Neural progenitor cell (in vitro differentiated cells): ENCODE results near the gene MROH2A. TPM values are rescaled to one million over a fixed set of nuclear protein-coding genes. Genes with fewer than 3 reads are reported as not detected.
"Not testable (repeated sequence)": the region's sequence is repeated elsewhere in the genome, so short reads cannot be mapped to it uniquely, and the experiment has no call there.

Experiments used
- DNase-seq: peaks from one replicate; pipeline ENCODE4 v3.0.0-alpha.2; 2016; ENCODE audit warnings: low spot score
- H2AFZ ChIP-seq: fragments of 200-600 bp; sonication (generic); replicated peaks from 2 replicates; pipeline ENCODE4 v1.6.1; 2016; ENCODE audit warnings: antibody characterized with exemption
- H3F3A ChIP-seq: fragments of 200-600 bp; sonication (generic); 2 replicates; pipeline ENCODE4 v1.6.1; 2016; ENCODE audit warnings: antibody characterized with exemption, low read depth
- H3K27ac ChIP-seq: fragments of 200-600 bp; sonication (generic); 2 replicates; pipeline ENCODE4 v1.5.1; 2016; ENCODE audit warnings: mild to moderate bottlenecking
- H3K27me3 ChIP-seq: fragments of 200-600 bp; sonication (generic); 2 replicates; pipeline ENCODE4 v1.6.1; 2016; ENCODE audit warnings: mild to moderate bottlenecking, moderate library complexity
- H3K36me3 ChIP-seq: fragments of 200-600 bp; sonication (generic); 2 replicates; pipeline ENCODE4 v1.5.1; 2016
- H3K4me1 ChIP-seq: fragments of 200-600 bp; sonication (generic); 2 replicates; pipeline ENCODE4 v1.6.1; 2016; ENCODE audit warnings: mixed run types
- H3K4me2 ChIP-seq: fragments of 200-600 bp; sonication (generic); 2 replicates; pipeline ENCODE4 v1.6.1; 2016
- H3K4me3 ChIP-seq: fragments of 200-600 bp; sonication (generic); 2 replicates; pipeline ENCODE4 v1.5.1; 2016
- H3K79me2 ChIP-seq: fragments of 200-600 bp; sonication (generic); 2 replicates; pipeline ENCODE4 v1.6.1; 2016; ENCODE audit warnings: low read depth
- H3K9ac ChIP-seq: fragments of 200-600 bp; sonication (generic); 2 replicates; pipeline ENCODE4 v1.6.1; 2016
- H3K9me3 ChIP-seq: fragments of 200-600 bp; sonication (generic); 2 replicates; pipeline ENCODE4 v1.5.1; 2016; ENCODE audit warnings: low read depth
- H4K20me1 ChIP-seq: fragments of 200-600 bp; sonication (generic); 2 replicates; pipeline ENCODE4 v1.6.1; 2016; ENCODE audit warnings: low read depth
- H3K27ac Mint-ChIP-seq: 3 replicates; pipeline ENCODE4 v1.8.0; 2021; ENCODE audit warnings: mixed read lengths
- H3K27me3 Mint-ChIP-seq: 2 replicates; pipeline ENCODE4 v1.8.0; 2022; ENCODE audit warnings: low read depth, mild to moderate bottlenecking, inconsistent platforms, moderate library complexity, mixed read lengths; ENCODE audit not compliant: insufficient read depth
- H3K36me3 Mint-ChIP-seq: 3 replicates; pipeline ENCODE4 v1.8.0; 2021; ENCODE audit warnings: mixed read lengths
- H3K4me1 Mint-ChIP-seq: 3 replicates; pipeline ENCODE4 v1.8.0; 2021; ENCODE audit warnings: mixed read lengths
- H3K4me3 Mint-ChIP-seq: 3 replicates; pipeline ENCODE4 v1.8.0; 2021; ENCODE audit warnings: mild to moderate bottlenecking, moderate library complexity, mixed read lengths
- H3K9me3 Mint-ChIP-seq: 3 replicates; pipeline ENCODE4 v1.8.0; 2020; ENCODE audit warnings: mixed read lengths
- CTCF ChIP-seq: fragments of 200-600 bp; sonication (generic); IDR thresholded peaks from 2 replicates; pipeline ENCODE4 v1.5.1; 2017; ENCODE audit warnings: antibody characterized with exemption, mild to moderate bottlenecking
- EZH2 ChIP-seq: fragments of 200-600 bp; sonication (generic); IDR thresholded peaks from 2 replicates; pipeline ENCODE4 v1.6.1; 2017; ENCODE audit warnings: antibody characterized with exemption, mild to moderate bottlenecking, moderate library complexity
- EZH2phosphoT487 ChIP-seq: fragments of 200-600 bp; sonication (generic); IDR thresholded peaks from 2 replicates; pipeline ENCODE4 v1.6.1; 2017; ENCODE audit warnings: antibody characterized with exemption
- total RNA-seq: library from RNA; depleted of rRNA; stranded (reverse); fragments of >200 nt; gene quantifications from 2 replicates; pipeline ENCODE4 v1.2.3, GENCODE V29; 2015; ENCODE audit warnings: low replicate concordance

The MROH2A gene
- total RNA-seq, 1 donor from 2014 or later: not detected

GRCh38 chr2:233746475-233747282, 31.5 kb upstream of the MROH2A start:
- Histone ChIP-seq H4K20me1 (no peaks in the 10 kb centered on the region), H3K27ac (no peak overlapping the region), H3K27me3 (no peaks in the 10 kb centered on the region), H3K36me3 (no peaks in the 10 kb centered on the region), H3K9ac (no peak overlapping the region), H3K9me3 (no peaks in the 10 kb centered on the region), H3K4me3 (no peak overlapping the region), H3K4me1 (no peaks in the 10 kb centered on the region), H3F3A (no peaks in the 10 kb centered on the region), H3K79me2 (no peaks in the 10 kb centered on the region), H2AFZ (no peak overlapping the region), H3K4me2 (no peak overlapping the region)
- Mint-ChIP-seq H3K27me3 (peaks cover 4% of the 10 kb centered on the region), H3K4me3 (no peak overlapping the region), H3K9me3 (peaks cover 25% of the 10 kb centered on the region), H3K4me1 (peaks cover 5% of the 10 kb centered on the region), H3K36me3 (peaks cover 1% of the 10 kb centered on the region), H3K27ac (peak overlapping the region; percentile 94)
- TF ChIP-seq EZH2: no peak
- TF ChIP-seq CTCF: no peak
- TF ChIP-seq EZH2phosphoT487: no peak
- DNase-seq: no peak

GRCh38 chr2:233747283-233747544, 30.9 kb upstream of the MROH2A start:
- Histone ChIP-seq H4K20me1 (no peaks in the 10 kb centered on the region), H3K4me1 (no peaks in the 10 kb centered on the region), H3K27me3 (no peaks in the 10 kb centered on the region), H3K4me3 (no peak overlapping the region), H3F3A (no peaks in the 10 kb centered on the region), H3K27ac (no peak overlapping the region), H2AFZ (no peak overlapping the region), H3K9me3 (no peaks in the 10 kb centered on the region), H3K36me3 (no peaks in the 10 kb centered on the region), H3K9ac (no peak overlapping the region), H3K4me2 (no peak overlapping the region), H3K79me2 (no peaks in the 10 kb centered on the region)
- Mint-ChIP-seq H3K27ac (no peak overlapping the region), H3K36me3 (peaks cover 1% of the 10 kb centered on the region), H3K27me3 (peaks cover 4% of the 10 kb centered on the region), H3K4me1 (peaks cover 5% of the 10 kb centered on the region), H3K9me3 (peaks cover 28% of the 10 kb centered on the region), H3K4me3 (no peak overlapping the region)
- TF ChIP-seq EZH2phosphoT487: no peak
- no peak for TF ChIP-seq EZH2
- no peak for TF ChIP-seq CTCF
- DNase-seq: no peak

GRCh38 chr2:233750689-233751088, 27.4 kb upstream of the MROH2A start:
- not testable (repeated sequence) for H3K79me2 ChIP-seq, H3K27me3 ChIP-seq, H3K27ac Mint-ChIP-seq, H3K4me1 Mint-ChIP-seq, DNase-seq, H3K36me3 ChIP-seq, H3K27me3 Mint-ChIP-seq, H3K27ac ChIP-seq, H3K9me3 ChIP-seq, H3K4me2 ChIP-seq, H4K20me1 ChIP-seq, H3F3A ChIP-seq, H3K4me3 Mint-ChIP-seq, H2AFZ ChIP-seq, H3K9ac ChIP-seq, H3K36me3 Mint-ChIP-seq, H3K4me1 ChIP-seq, H3K4me3 ChIP-seq
- H3K9me3 Mint-ChIP-seq: peaks cover 36% of the 10 kb centered on the region

GRCh38 chr2:233751212-233752009, 26.7 kb upstream of the MROH2A start:
- H3K36me3 Mint-ChIP-seq, H3K27ac Mint-ChIP-seq, H3K27me3 Mint-ChIP-seq, H3K9ac ChIP-seq, H3K9me3 ChIP-seq, H3K4me3 ChIP-seq, DNase-seq, H3F3A ChIP-seq, H3K27me3 ChIP-seq, H3K4me2 ChIP-seq, H3K4me1 Mint-ChIP-seq, H3K27ac ChIP-seq, H2AFZ ChIP-seq, H3K4me1 ChIP-seq, H3K79me2 ChIP-seq, H3K36me3 ChIP-seq, H3K4me3 Mint-ChIP-seq, H4K20me1 ChIP-seq: not testable (repeated sequence)
- H3K9me3 Mint-ChIP-seq: peaks cover 36% of the 10 kb centered on the region
